C4-2B (cell line): ENCODE measurements around the gene COL10A1.

Source experiments
- CTCF ChIP-seq: fragments of 450-650 bp; conservative IDR thresholded peaks from 2 replicates; pipeline ENCODE4 v1.5.1; 2017; ENCODE audit warnings: mild to moderate bottlenecking
- ZFX ChIP-seq: fragments of 450-650 bp; IDR thresholded peaks from 2 replicates; pipeline ENCODE4 v1.6.1; 2017

GRCh38 chr6:116094041-116094440, 31.9 kb downstream of the COL10A1 start:
- TF ChIP-seq CTCF (no peak), ZFX (no peak)
